Erythroblast (primary cell): ENCODE measurements around the gene BET1.

ENCODE experiments used
- GATA1 ChIP-seq: IDR thresholded peaks from 2 replicates; pipeline ENCODE4 v1.6.1; 2011; ENCODE audit warnings: low read depth, mild to moderate bottlenecking, control low read depth, low read length, moderate library complexity
- POLR2A ChIP-seq: IDR thresholded peaks from 2 replicates; pipeline ENCODE4 v1.6.1; 2011; ENCODE audit warnings: mild to moderate bottlenecking, low read length

GRCh38 chr7:93984024-93984423, 20.1 kb downstream of the BET1 start:
- TF ChIP-seq POLR2A, result no peak
- no peak for TF ChIP-seq GATA1
